K562 (cell line): ENCODE data around the gene AQP9. TPM values are rescaled to one million over a fixed set of nuclear protein-coding genes. Genes with fewer than 3 reads are reported as not detected.

Source experiments
- BACH1 ChIP-seq: fragments of 200-800 bp; sonication (Bioruptor generic); IDR thresholded peaks from 2 replicates; pipeline ENCODE4 v1.6.1; 2016; ENCODE audit warnings: missing genetic modification characterization, missing compliant biosample characterization
- BCL6 ChIP-seq: fragments of 250-450 bp; sonication (Bioruptor Pico); IDR thresholded peaks from 2 replicates; pipeline ENCODE4 v1.4.0; 2020
- CHD1 ChIP-seq: fragments of 200-600 bp; sonication (generic); IDR thresholded peaks from one replicate; pipeline ENCODE4 v1.6.1; 2012; ENCODE audit warnings: mild to moderate bottlenecking, moderate library complexity, low read length, inconsistent platforms
- E2F3 ChIP-seq: fragments of 250-450 bp; sonication (Bioruptor Pico); IDR thresholded peaks from 2 replicates; pipeline ENCODE4 v1.4.0; 2020; ENCODE audit warnings: mild to moderate bottlenecking
- HCFC1 ChIP-seq: IDR thresholded peaks from 2 replicates; pipeline ENCODE4 v1.6.1; 2012; ENCODE audit warnings: low read depth, low read length, improper control_type of control experiment
- HDAC2 ChIP-seq: fragments of 450-650 bp; IDR thresholded peaks from 2 replicates; pipeline ENCODE4 v1.6.1; 2016; ENCODE audit warnings: mild to moderate bottlenecking
- HNRNPLL ChIP-seq: fragments of 200-400 bp; formaldehyde crosslinking; IDR thresholded peaks from 2 replicates; pipeline ENCODE4 v1.6.1; 2017; ENCODE audit warnings: low read length, low read depth, mild to moderate bottlenecking; ENCODE audit not compliant: poor library complexity, severe bottlenecking
- LARP7 ChIP-seq: fragments of 450-650 bp; IDR thresholded peaks from 2 replicates; pipeline ENCODE4 v1.6.1; 2016
- MBD2 ChIP-seq: sonication (generic); IDR thresholded peaks from 2 replicates; pipeline ENCODE4 v1.6.1; 2016; ENCODE audit warnings: low read depth, borderline replicate concordance
- NFRKB ChIP-seq: fragments of 450-650 bp; IDR thresholded peaks from 2 replicates; pipeline ENCODE4 v1.6.1; 2016; ENCODE audit warnings: low read depth
- NR2F6 ChIP-seq: fragments of 450-650 bp; formaldehyde crosslinking; IDR thresholded peaks from 2 replicates; pipeline ENCODE4 v1.4.0; 2020; ENCODE audit warnings: mild to moderate bottlenecking
- POLR2AphosphoS5 ChIP-seq: IDR thresholded peaks from 2 replicates; pipeline ENCODE4 v1.6.1; 2011; ENCODE audit warnings: mild to moderate bottlenecking, low read depth, low read length, moderate library complexity; ENCODE audit not compliant: control insufficient read depth, insufficient read depth
- RBM22 ChIP-seq: fragments of 200-400 bp; formaldehyde crosslinking; IDR thresholded peaks from 2 replicates; pipeline ENCODE4 v1.6.1; 2018; ENCODE audit warnings: low read length, low read depth; ENCODE audit not compliant: poor library complexity, severe bottlenecking
- SIN3B ChIP-seq: fragments of 450-650 bp; IDR thresholded peaks from 2 replicates; pipeline ENCODE4 v1.6.1; 2017; ENCODE audit warnings: low read depth, mild to moderate bottlenecking, moderate library complexity
- STAT5B ChIP-seq: fragments of 250-450 bp; sonication (Bioruptor Pico); IDR thresholded peaks from 2 replicates; pipeline ENCODE4 v1.8.0; 2021; ENCODE audit warnings: mild to moderate bottlenecking, inconsistent platforms
- TAF1 ChIP-seq: IDR thresholded peaks from 2 replicates; pipeline ENCODE4 v1.6.1; 2011; ENCODE audit warnings: mild to moderate bottlenecking, low read length, moderate library complexity; ENCODE audit not compliant: insufficient read depth, control insufficient read depth, severe bottlenecking; ENCODE audit errors: extremely low read depth
- TAL1 ChIP-seq: fragments of 450-650 bp; IDR thresholded peaks from 2 replicates; pipeline ENCODE4 v1.6.1; 2016; ENCODE audit warnings: mild to moderate bottlenecking
- ZBTB17 ChIP-seq: fragments of 450-650 bp; formaldehyde crosslinking; IDR thresholded peaks from 2 replicates; pipeline ENCODE4 v1.4.0; 2020; ENCODE audit warnings: mild to moderate bottlenecking
- ZNF197 ChIP-seq: fragments of 200-800 bp; sonication (Bioruptor generic); IDR thresholded peaks from 2 replicates; pipeline ENCODE4 v1.6.1; 2016; ENCODE audit warnings: low read depth, missing genetic modification characterization, missing compliant biosample characterization
- ZNF311 ChIP-seq: fragments of 250-450 bp; sonication (Bioruptor Pico); IDR thresholded peaks from 2 replicates; pipeline ENCODE4 v1.4.0; 2020; ENCODE audit warnings: mild to moderate bottlenecking, moderate library complexity
- ZNF41 ChIP-seq: fragments of 250-450 bp; sonication (Bioruptor Pico); conservative IDR thresholded peaks from 2 replicates; pipeline ENCODE4 v1.4.0; 2020; ENCODE audit warnings: mild to moderate bottlenecking
- ZNF586 ChIP-seq: fragments of 450-650 bp; formaldehyde crosslinking; conservative IDR thresholded peaks from 2 replicates; pipeline ENCODE4 v1.4.0; 2020; ENCODE audit warnings: mild to moderate bottlenecking, moderate library complexity
- ZNF589 ChIP-seq: fragments of 200-800 bp; sonication (Bioruptor generic); IDR thresholded peaks from 2 replicates; pipeline ENCODE4 v1.6.1; 2016; ENCODE audit warnings: low read depth, missing genetic modification characterization, missing compliant biosample characterization
- ZNF717 ChIP-seq: fragments of 250-450 bp; sonication (Bioruptor Pico); IDR thresholded peaks from 2 replicates; pipeline ENCODE4 v1.5.0; 2021
- polyA plus RNA-seq, 8 experiments: library from polyadenylated mRNA; depleted of rRNA in 4 of 8; stranded (reverse) in 5 of 8; unstranded in 3 of 8; fragments of >200 nt; fragmentation: Nextera tagmentation in 2 of 8; fragmentation: Illumina TruSeq in 1 of 8; extraction: Ambion mirVana in 2 of 8; extraction: Trizol in 1 of 8; gene quantifications; 2 replicates each; pipeline versions ENCODE4 v1.2.1 to v1.2.3, GENCODE V29; 2011 to 2014; ENCODE audit warnings: inconsistent platforms in 1 of 8, missing spikeins in 1 of 8
- total RNA-seq, 7 experiments: library from RNA; depleted of rRNA in 6 of 7; stranded (reverse); fragments of >200 nt in 6 of 7; fragmentation: Illumina TruSeq in 2 of 7; extraction: Trizol in 2 of 7; gene quantifications; 2 replicates each; pipeline versions ENCODE4 v1.2.1 to v1.2.3, GENCODE V29; 2011 to 2021; ENCODE audit warnings: low replicate concordance in 1 of 7
- TF ChIP-seq, protein P1 (sequence below): fragments of 150-350 bp; IDR thresholded peaks from 2 replicates; pipeline ENCODE4 v1.6.1; 2014; ENCODE audit warnings: low read depth, mild to moderate bottlenecking, low read length, borderline replicate concordance
- TF ChIP-seq, protein P2 (sequence below): fragments of 150-350 bp; conservative IDR thresholded peaks from 2 replicates; pipeline ENCODE4 v1.6.1; 2014; ENCODE audit warnings: low read length

Gene AQP9
- total and polyA plus RNA-seq, 9 of the 15 experiments (the other 6 are each of a cell fraction or from before 2014, with no cell fraction given): 0.04 to 0.33 (median 0.07) TPM; not detected in 4

DNA sequence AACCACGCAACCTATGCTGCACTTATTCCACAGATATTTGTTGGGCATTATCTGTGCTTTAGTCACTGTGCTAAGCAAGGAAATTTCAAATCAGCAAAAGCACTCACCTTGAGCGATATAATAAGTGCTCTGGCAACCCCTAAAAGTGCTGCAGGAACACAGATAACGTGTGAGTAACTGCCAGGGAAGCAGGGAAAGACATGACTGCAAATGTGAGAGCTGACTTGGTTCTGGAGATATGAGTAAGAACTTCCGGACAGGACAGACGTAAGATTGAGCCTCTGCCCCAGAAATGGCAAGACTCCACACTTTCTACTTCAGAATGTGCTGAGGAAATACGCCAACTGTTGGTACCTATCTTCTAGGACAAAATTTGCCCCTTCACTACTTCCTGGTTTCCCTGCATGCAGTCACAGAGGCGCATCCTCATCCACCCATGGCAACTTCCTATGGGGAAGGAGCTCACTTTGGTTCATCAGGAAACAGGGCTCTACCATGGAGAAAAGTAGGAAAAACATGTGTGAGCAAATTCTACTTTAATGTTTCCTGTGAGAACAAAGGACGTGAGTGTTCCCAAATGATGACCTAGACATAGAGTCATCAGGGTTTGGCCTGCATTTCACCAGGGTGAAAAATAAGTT is 41.7 kb downstream of the AQP9 start (continued):
- TF ChIP-seq, protein P1, sequence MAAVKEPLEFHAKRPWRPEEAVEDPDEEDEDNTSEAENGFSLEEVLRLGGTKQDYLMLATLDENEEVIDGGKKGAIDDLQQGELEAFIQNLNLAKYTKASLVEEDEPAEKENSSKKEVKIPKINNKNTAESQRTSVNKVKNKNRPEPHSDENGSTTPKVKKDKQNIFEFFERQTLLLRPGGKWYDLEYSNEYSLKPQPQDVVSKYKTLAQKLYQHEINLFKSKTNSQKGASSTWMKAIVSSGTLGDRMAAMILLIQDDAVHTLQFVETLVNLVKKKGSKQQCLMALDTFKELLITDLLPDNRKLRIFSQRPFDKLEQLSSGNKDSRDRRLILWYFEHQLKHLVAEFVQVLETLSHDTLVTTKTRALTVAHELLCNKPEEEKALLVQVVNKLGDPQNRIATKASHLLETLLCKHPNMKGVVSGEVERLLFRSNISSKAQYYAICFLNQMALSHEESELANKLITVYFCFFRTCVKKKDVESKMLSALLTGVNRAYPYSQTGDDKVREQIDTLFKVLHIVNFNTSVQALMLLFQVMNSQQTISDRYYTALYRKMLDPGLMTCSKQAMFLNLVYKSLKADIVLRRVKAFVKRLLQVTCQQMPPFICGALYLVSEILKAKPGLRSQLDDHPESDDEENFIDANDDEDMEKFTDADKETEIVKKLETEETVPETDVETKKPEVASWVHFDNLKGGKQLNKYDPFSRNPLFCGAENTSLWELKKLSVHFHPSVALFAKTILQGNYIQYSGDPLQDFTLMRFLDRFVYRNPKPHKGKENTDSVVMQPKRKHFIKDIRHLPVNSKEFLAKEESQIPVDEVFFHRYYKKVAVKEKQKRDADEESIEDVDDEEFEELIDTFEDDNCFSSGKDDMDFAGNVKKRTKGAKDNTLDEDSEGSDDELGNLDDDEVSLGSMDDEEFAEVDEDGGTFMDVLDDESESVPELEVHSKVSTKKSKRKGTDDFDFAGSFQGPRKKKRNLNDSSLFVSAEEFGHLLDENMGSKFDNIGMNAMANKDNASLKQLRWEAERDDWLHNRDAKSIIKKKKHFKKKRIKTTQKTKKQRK: no peak
- TF ChIP-seq ZNF717 (CRISPR knock-in tag): no peak
- TF ChIP-seq POLR2AphosphoS5: peak; percentile 95
- peak; percentile 73 for TF ChIP-seq NFRKB
- TF ChIP-seq ZNF41: no peak
- TF ChIP-seq LARP7: no peak
- TF ChIP-seq BACH1: no peak
- TF ChIP-seq TAL1: peak; percentile 94
- no peak for TF ChIP-seq NR2F6 (CRISPR knock-in tag)
- no peak for TF ChIP-seq BCL6 (CRISPR knock-in tag)
- TF ChIP-seq ZNF589 (CRISPR knock-in tag): peak; percentile 75; the same call in 1 of the 2 replicates
- TF ChIP-seq HNRNPLL: peak; percentile 56
- peak; percentile 24 for TF ChIP-seq TAF1
- TF ChIP-seq SIN3B: no peak
- TF ChIP-seq ZBTB17 (CRISPR knock-in tag): no peak
- no peak for TF ChIP-seq CHD1
- TF ChIP-seq HCFC1: no peak
- TF ChIP-seq ZNF311 (CRISPR knock-in tag): no peak
- no peak for TF ChIP-seq ZNF586 (CRISPR knock-in tag)
- 0 out of 2 replicates have a peak, but pooled peaks have one; percentile 27 for TF ChIP-seq ZNF197 (CRISPR knock-in tag)
- no peak for TF ChIP-seq STAT5B (CRISPR knock-in tag)
- peak; percentile 89 for TF ChIP-seq HDAC2
- TF ChIP-seq E2F3: no peak
- no peak for TF ChIP-seq MBD2
- TF ChIP-seq, protein P2, sequence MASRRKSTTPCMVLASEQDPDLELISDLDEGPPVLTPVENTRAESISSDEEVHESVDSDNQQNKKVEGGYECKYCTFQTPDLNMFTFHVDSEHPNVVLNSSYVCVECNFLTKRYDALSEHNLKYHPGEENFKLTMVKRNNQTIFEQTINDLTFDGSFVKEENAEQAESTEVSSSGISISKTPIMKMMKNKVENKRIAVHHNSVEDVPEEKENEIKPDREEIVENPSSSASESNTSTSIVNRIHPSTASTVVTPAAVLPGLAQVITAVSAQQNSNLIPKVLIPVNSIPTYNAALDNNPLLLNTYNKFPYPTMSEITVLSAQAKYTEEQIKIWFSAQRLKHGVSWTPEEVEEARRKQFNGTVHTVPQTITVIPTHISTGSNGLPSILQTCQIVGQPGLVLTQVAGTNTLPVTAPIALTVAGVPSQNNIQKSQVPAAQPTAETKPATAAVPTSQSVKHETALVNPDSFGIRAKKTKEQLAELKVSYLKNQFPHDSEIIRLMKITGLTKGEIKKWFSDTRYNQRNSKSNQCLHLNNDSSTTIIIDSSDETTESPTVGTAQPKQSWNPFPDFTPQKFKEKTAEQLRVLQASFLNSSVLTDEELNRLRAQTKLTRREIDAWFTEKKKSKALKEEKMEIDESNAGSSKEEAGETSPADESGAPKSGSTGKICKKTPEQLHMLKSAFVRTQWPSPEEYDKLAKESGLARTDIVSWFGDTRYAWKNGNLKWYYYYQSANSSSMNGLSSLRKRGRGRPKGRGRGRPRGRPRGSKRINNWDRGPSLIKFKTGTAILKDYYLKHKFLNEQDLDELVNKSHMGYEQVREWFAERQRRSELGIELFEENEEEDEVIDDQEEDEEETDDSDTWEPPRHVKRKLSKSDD: no peak
- TF ChIP-seq RBM22: no peak
